Cerebellar cortex (tissue), 1 donor: Measurements from ENCODE around the gene ERLIN1.

Experiments
- DNase-seq: peaks from one replicate; pipeline ENCODE4 v3.0.0-alpha.2; 2015; ENCODE audit warnings: low spot score

Gene ERLIN1

DNA sequence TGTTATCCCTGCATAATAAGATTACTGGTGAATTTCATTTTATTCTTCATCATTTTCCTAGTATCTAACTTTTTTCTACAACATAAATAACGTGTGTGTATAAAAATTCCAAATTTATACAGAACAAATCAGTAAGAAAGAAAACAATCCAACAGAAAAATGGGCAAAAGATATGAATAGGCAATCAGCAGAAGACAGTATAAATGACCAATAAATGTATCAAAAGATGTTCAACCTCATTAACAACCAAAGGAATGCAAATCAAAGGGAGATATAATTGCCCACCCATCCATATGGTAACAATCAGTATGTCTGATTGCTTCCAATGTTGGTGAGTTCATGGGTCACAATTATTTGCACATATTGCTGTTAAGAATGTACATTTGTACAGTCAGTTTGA lies 13.5 kb downstream of the ERLIN1 start:
- no peak for DNase-seq

- DNase-seq: no peak
Measured at GRCh38 chr10:100168313-100168643, 17.6 kb downstream of the ERLIN1 start.

DNA sequence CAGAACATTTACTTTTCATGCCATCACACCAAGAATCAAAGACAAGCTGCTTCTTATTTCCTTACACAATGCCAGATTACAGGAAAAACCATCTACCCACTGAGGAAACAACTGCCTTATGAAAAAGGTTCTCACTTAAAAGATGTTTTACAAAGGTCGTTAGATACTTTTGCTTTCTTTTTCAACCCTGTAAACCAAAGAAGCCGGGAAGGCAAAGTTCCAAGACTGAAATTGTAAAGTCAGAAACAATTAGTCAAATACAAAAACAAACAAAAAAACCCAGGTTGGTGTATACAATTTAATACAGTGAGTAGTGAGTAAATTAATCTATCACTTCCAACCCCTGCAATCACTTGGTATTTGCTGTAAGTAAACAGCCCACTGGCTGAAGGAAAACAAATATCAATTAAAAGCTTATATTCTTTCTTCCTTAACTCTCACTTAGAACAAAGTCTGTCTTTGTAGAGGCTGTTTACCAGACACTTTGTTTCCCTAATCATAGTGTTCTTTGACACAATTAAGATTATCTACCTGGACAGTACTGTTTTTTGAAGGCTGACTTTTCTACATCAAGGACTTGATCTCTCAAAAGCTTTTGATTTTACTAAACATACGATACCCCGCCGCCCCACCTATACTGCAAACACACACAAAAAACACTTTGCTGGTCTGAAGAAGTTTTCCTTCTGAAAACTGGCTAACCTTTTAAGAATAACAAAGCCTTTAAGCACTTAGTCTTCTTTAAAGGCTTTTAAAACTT lies 18.1 kb downstream of the ERLIN1 start:
- DNase-seq: no peak

GRCh38 chr10:100163704-100164621 lies 21.9 kb downstream of the ERLIN1 start:
- no peak for DNase-seq

DNA sequence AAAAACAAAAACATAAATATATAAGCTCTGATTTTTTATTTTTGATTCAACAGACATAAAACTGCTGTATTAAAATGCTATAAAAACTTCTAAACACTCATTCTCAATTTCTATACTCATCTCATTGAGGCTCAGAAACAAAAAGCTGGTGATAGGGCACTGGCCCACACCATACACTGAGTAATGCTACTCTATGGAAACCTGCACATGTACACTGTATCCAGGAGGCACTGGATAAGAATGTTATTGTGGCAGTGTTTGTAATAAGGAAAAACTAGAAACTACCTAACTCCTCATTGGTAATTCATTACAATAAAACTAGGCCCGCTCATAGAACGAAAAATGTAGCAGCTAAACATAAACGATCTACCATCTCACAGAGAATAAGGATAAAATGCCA lies 23.1 kb downstream of the ERLIN1 start:
- no peak for DNase-seq

- no peak for DNase-seq
Measured at GRCh38 chr10:100158044-100158805, 27.6 kb downstream of the ERLIN1 start.

- DNase-seq: no peak
Measured at GRCh38 chr10:100157156-100157555, 28.7 kb downstream of the ERLIN1 start.

DNA sequence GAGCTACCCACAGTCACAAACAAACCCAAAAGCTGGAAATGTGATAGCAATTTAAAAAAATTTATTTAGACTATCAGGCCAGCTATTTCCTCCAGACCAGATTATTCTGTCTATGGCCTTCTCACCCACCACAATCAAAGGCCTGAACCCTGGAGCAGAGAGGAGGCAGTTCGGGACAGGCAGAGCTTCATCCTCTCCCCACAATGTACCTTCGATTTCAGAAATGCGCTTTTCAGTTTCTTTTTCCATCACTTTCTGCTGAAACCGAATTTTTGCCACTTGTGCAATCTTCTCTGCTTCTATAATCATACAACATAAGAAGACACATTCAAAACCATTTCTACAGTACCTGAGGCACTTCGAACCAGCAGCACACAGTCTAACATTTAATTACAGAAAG lies 29.9 kb downstream of the ERLIN1 start:
- DNase-seq: no peak

DNA sequence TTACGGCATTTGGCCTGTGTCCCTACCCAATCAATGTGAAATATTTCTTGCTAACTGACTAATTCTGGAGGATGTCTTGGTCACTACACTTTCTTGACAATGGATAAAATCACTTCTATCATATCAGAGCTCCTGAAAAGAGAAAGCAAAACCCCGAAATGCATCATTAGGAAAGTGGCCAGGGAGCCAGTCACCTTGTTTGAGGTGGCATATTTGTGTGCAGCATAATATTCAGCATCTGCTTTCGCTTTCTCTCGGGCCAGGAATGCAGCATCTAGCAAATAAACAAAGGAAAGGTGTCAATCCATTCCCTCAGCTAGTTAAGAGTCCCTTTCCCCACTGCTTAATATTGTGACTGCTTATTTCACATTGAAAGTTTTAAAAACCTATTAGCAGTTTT lies 31.2 kb downstream of the ERLIN1 start:
- no peak for DNase-seq

GRCh38 chr10:100153239-100153825 lies 32.5 kb downstream of the ERLIN1 start:
- DNase-seq: no peak

DNA sequence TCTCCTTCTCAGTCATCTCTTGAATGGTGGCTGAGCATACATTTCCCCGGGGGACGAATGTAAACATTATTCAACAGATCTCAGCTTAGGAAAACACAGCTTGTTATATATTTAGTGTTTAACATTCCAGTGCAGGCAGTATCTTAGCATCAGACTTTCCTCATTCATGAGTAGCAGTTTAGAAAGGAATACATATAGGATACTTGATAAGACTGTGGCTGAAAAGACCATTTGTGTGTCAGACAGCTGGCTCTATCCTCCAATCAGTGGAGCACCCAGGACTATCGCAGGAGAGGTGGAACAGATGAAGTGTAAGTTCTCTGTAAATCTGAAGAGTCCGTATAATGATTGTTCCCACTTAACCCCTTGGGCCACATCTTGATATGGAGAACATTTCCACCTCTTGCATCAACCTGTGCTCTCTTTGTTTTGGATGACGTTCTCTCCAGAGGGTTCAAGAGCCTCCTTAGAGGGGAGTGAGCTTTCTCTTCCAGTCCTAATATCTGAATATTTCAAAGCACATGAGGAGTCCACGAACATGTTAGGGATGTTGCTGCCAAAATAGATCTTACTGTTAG lies 34.0 kb downstream of the ERLIN1 start:
- DNase-seq: no peak

GRCh38 chr10:100148353-100149211 lies 37.2 kb downstream of the ERLIN1 start:
- no peak for DNase-seq

DNA sequence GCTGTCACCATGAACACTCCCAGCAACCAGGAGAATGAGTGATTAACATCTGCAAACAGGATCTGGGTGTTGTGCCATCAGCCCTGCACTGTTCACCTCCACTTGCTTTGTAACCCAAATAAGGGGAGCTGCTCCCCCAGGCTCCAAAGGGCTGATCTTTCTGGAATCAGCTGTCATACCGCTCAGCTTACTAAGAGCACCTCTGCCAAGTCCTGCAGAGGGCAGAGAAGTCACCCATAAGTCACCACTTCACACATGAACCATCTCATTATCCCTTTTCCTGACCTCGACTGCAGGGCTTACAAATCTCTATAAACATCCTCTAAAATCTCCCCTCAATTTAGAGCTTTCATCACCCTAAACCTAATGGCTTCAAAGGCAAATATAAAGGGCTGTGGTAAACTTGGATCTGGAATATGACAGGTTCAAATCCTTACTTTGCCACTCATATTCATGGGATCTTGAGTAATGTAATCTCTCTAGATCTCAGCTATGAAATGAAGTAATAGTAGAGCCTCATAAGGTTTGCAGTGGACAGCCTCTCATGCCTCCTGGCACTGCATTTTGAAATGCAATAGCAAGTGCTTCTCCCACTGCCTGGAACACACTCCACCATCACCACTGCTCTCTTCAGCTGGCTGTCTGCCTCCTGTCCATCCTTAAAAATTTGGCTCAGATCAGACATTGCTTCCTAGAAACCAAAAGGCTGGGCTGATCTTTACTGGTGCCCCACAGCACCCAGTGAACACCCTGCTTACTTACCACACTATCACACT lies 38.8 kb downstream of the ERLIN1 start:
- DNase-seq: no peak

DNA sequence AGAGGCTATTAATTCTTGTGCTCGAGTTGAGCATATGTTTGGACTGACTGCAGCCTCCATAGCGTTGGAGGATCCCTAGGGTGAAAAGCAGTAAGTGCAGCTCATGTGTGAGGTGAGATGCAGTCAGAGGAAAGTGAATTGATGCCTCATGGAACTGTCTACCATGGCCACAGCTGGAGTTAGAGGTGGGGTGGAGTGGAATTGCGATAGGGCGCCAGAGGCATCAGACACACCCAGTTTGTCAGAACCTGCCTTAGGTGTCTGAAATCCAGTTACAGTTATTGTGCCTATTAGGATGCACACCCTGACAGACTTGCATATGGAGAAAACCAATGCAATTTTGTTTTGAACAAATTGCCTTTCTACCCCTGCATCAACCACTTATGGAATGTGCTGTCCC lies 39.4 kb downstream of the ERLIN1 start:
- DNase-seq: no peak

- no peak for DNase-seq
Measured at GRCh38 chr10:100143756-100144155, 42.1 kb downstream of the ERLIN1 start.

DNA sequence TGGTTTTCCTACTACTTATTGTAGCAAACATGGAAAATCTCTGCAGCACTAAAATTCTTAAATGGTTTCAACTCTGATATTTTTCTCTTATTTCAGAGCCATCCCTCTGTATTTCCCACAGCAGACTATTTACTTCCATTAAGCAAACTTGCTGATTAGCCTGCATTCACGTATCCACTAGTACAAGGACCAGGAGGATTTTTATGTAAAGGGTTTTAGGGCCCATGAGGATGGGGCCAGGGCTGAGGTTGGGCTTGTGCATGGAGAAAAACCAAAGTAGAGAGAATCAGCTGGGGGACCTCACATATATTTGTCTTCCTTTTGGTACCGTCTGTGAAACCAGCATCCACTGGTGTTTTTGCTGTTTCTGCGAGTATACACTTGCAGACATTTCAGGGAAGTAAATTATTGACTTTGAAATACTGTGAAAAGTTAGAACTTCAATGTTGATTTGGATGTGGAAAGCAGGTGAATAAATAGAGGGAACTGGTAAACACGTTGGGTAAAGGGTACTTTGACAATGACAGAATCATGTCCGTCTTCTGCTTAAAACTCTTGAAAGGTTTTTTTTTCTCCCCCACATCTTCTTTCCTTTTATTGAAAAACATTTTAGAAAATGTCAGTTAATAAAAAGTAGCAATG lies 44.3 kb downstream of the ERLIN1 start:
- DNase-seq: no peak

DNA sequence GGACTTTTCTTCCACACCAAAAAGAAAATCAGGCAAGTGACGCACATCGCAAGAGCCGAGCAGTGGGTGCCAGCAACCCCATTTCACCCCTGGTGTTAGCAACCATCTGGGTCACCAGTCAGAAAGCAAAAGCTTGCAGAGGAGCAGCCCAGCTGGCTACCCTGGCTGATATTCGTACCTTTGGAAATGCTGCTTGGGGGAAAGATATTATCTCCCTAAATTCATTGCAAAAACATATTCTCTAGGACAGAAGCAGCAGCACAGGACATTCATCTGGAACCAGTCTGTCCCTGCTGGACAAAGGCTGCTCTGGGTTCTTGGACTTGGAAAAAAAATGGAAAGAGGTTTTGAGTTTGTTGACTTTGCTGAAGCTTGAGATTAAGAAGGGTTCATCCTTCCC lies 45.8 kb downstream of the ERLIN1 start:
- no peak for DNase-seq

DNA sequence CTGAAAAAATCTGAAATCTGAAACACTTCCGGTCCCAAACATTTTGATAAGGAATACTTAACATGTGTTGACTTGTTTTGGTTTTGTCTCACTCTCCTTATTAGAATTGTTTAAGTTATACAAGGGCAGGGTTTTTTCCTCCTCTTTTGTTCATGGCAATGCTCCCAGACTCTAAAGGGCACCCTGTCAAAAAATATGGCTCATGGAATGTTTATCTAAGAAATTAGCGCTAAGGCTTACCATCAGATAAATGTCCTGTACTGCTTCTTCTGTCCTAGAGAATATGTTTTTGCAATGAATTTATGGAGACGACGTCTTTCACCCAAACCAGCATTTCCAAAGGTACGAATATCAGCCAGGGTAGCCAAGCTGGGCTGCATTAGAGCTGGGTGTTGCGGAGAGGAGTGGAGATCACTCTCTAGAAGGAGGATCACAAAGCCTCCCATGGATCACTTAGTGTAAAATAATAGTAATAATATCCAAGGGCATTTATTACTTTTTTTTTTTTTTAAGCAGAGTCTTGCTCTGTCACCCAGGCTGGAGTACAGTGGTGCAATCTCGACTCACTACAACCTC lies 46.8 kb downstream of the ERLIN1 start:
- no peak for DNase-seq

DNA sequence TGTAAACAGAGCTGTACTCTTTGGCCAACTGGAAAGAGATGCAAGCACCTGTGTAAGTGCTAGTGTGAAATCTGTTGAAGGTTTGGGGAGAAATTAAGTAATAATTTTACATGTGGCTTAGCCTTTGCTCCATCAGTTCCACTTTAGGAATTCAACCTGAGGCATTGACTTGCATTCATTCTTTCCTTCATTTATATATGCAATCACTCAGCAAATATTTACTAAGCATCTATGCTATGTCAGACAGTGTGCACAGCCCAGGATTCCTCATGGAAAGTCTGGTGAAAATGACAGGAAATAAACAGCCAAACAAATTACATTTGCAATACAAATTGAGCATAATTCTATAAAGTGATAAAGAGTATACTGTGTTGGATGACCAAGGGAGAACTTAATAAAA lies 50.3 kb downstream of the ERLIN1 start:
- DNase-seq: no peak
